ENCODE measurements around the gene RALGDS.

GRCh38 chr9:133132174-133132573, 11.1 kb upstream of the RALGDS start:
- TF ChIP-seq POLR2A (IDR thresholded peaks at IDR 0.05) (no peak), CTCF (IDR thresholded peaks at IDR 0.05) (no peak)

Measured in esophagus squamous epithelium (tissue), 4 donors.